LNCAP (cell line): ENCODE measurements around the gene WNK4.

Experiments used
- CTCF ChIP-seq: fragments of 450-650 bp; IDR thresholded peaks from 2 replicates; pipeline ENCODE4 v1.5.1; 2017; ENCODE audit warnings: mild to moderate bottlenecking

WNK4 gene

GRCh38 chr17:42748908-42749798 is 31.3 kb upstream of the WNK4 start:
- no peak for TF ChIP-seq CTCF

DNA sequence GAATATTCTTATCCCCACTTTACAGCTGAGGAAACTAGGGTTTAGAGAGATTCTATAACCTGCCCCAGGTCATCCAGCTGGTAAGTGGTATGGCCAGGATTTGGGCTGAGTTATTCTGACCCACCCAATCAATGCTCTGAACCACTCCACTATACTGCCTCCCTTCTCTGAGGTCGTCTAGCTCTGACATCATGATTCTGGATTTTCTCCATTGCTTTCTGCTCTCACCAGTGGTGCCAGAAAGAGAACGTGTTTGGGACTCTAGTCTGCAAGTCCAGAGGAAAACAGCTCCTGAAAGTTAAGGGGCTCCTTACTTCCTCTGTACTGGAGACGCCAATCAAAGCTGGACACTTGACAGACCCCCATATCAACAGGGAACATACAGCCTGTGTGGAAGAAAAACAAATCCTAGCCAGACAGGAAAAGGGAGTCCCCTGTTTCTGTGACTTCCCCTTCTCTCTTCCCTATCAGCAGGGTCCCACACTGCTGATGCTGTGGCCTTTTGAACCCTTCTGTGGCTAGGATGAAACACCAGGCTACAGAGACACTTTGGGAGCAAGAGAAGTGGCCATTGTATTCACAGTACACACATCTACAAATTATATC is 29.6 kb upstream of the WNK4 start:
- no peak for TF ChIP-seq CTCF

GRCh38 chr17:42751628-42752027 is 28.8 kb upstream of the WNK4 start:
- no peak for TF ChIP-seq CTCF

DNA sequence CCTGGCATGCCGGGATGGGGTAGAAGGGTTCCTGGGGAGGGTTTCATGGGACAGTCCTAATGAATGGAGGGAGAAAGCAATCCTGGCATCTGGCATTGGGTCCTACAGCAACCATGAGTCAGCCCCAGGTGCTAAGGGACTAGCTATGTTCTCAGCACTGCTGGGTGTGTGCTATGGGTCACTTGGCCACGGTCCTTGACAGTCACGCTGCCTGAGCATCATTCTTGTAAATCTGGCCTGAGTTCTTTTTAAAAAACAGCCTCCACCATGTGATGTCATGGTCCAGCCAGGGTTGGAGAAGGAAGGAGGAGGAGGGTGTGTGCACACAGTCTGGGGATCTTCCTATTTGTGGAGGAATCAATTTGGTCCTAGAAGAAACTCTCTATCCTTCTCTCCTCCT is 25.6 kb upstream of the WNK4 start:
- TF ChIP-seq CTCF = no peak

- no peak for TF ChIP-seq CTCF
Observed at GRCh38 chr17:42759982-42760651, 20.3 kb upstream of the WNK4 start.

- no peak for TF ChIP-seq CTCF
Observed at GRCh38 chr17:42760652-42761581, 19.5 kb upstream of the WNK4 start, which contains the start of gene RAMP2. Gene RAMP2, plus strand, starts transcription at chr17:42761227. Its CDS starts 35 bp downstream, at chr17:42761262.

DNA sequence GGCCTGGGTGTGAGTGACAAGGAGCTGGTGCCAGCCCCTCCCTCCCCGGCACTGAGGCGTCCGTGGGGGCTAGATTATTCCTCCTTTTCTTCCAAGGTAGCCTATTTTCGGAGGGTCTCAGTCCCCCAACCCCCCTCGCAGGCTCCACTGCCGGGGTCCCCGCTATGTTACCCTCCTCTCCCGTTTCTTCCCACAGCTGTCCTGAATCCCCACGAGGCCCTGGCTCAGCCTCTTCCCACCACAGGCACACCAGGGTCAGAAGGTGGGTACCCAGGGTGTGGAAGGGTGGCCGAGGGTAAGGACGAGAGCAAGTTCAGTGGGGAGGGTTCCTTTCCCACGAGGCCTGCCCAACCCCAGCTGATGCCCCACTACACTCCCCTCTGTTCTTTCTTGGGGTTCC is 18.8 kb upstream of the WNK4 start:
- no peak for TF ChIP-seq CTCF
